Lower lobe of right lung (tissue), 2 donors: ENCODE measurements around the gene ECHDC3. TPM values are rescaled to one million over a fixed set of nuclear protein-coding genes. Genes with fewer than 3 reads are reported as not detected.

Experiments used
- ATAC-seq, 2 donors: fragments of 200-7000 bp; cut with Tn5 transposase; one replicate each; pipeline ENCODE4 v1.9.1; 2020 to 2022; ENCODE audit warnings: mild to moderate bottlenecking in 2 of 2, moderate library complexity in 2 of 2
- DNase-seq: peaks from one replicate; pipeline ENCODE4 v3.0.0-alpha.2; 2020
- H3K27ac ChIP-seq: fragments of 200-600 bp; one replicate; pipeline ENCODE4 v1.8.0; 2022
- H3K27me3 ChIP-seq: fragments of 200-600 bp; one replicate; pipeline ENCODE4 v1.8.0; 2022; ENCODE audit warnings: low read depth
- H3K36me3 ChIP-seq: fragments of 200-600 bp; one replicate; pipeline ENCODE4 v1.8.0; 2022; ENCODE audit warnings: mild to moderate bottlenecking
- H3K4me1 ChIP-seq: fragments of 200-600 bp; one replicate; pipeline ENCODE4 v1.8.0; 2022
- H3K4me3 ChIP-seq: fragments of 200-600 bp; one replicate; pipeline ENCODE4 v1.8.0; 2022; ENCODE audit warnings: mild to moderate bottlenecking
- H3K9me3 ChIP-seq: fragments of 200-600 bp; one replicate; pipeline ENCODE4 v1.8.0; 2022
- intact Hi-C: fragments of 100-400 bp; cut with DNase I; formaldehyde crosslinking; loops from one replicate; pipeline ENCODE4 v1.11.0; 2022
- total RNA-seq: library from RNA; stranded (reverse); fragmentation: NEBNext Ultra II Directional; extraction: Animal tissue kit (Norgen Biotek cat#: 25700); gene quantifications from one replicate; pipeline ENCODE4 v1.2.1, GENCODE V29; 2021
- TF ChIP-seq, protein P1 (sequence below): fragments of 200-600 bp; IDR thresholded peaks from one replicate; pipeline ENCODE4 v1.8.0; 2022; ENCODE audit warnings: antibody characterized with exemption, mild to moderate bottlenecking
- donor health status: DM: no; HTN: yes; CAD: no; lungs with severe emphysema.

The ECHDC3 gene
- total RNA-seq, 1 donor from 2014 or later: 29.5 TPM

DNA sequence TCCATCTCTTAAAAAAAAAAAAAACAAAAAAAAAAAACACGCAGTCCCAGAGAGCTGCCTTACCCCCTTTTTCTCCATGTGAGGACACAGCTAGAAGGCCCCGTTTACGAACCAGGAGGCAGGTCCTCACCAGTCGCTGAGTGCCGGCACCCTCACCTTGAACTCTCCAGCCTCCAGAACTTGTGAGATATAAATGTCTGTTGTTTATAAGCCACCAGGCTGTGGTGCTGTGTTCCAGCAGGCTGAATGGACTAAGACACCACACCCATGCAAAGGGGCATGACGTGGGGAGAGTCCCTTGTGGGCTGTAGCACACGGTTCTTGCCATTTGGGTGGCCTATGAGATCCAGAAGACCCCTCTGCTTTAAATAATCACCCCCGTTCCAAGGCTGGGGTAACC, 17.2 kb downstream of the ECHDC3 start:
- DNase-seq (no peak), ATAC-seq (no peak)
- intact Hi-C loops: no loop called here
- Histone ChIP-seq H3K27ac (no peak overlapping the region), H3K4me3 (no peak overlapping the region), H3K4me1 (peaks cover 20% of the 10 kb centered on the region), H3K27me3 (no peaks in the 10 kb centered on the region), H3K9me3 (no peaks in the 10 kb centered on the region), H3K36me3 (peaks cover 66% of the 10 kb centered on the region)
- TF ChIP-seq, protein P1, sequence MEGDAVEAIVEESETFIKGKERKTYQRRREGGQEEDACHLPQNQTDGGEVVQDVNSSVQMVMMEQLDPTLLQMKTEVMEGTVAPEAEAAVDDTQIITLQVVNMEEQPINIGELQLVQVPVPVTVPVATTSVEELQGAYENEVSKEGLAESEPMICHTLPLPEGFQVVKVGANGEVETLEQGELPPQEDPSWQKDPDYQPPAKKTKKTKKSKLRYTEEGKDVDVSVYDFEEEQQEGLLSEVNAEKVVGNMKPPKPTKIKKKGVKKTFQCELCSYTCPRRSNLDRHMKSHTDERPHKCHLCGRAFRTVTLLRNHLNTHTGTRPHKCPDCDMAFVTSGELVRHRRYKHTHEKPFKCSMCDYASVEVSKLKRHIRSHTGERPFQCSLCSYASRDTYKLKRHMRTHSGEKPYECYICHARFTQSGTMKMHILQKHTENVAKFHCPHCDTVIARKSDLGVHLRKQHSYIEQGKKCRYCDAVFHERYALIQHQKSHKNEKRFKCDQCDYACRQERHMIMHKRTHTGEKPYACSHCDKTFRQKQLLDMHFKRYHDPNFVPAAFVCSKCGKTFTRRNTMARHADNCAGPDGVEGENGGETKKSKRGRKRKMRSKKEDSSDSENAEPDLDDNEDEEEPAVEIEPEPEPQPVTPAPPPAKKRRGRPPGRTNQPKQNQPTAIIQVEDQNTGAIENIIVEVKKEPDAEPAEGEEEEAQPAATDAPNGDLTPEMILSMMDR: no peak

DNA sequence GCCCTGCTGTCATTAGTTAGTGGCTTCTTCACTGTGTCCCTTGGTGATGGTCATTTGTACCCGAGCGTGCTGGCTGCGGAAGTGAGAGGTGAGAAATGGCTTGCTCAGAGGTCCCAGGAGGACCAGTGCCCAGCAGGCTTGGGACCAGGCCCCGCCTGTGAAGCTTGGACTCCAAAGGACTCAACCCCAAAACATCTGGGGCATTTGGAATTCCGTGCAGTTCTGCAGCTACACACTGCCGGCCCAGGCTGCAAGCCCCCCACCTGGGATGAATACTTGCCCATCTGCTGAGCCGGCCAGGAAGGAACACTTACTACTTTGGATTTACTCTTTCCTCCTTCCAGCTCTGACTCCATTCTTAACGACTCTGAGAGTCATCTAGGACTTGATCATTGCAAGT, 18.0 kb downstream of the ECHDC3 start:
- Histone ChIP-seq H3K9me3 (no peaks in the 10 kb centered on the region), H3K36me3 (peaks cover 64% of the 10 kb centered on the region), H3K4me3 (no peak overlapping the region), H3K27ac (no peak overlapping the region), H3K27me3 (no peaks in the 10 kb centered on the region), H3K4me1 (peaks cover 20% of the 10 kb centered on the region)
- no peak for DNase-seq
- intact Hi-C loops: no loop called here
- ATAC-seq: no peak
- TF ChIP-seq, protein P1: no peak

DNA sequence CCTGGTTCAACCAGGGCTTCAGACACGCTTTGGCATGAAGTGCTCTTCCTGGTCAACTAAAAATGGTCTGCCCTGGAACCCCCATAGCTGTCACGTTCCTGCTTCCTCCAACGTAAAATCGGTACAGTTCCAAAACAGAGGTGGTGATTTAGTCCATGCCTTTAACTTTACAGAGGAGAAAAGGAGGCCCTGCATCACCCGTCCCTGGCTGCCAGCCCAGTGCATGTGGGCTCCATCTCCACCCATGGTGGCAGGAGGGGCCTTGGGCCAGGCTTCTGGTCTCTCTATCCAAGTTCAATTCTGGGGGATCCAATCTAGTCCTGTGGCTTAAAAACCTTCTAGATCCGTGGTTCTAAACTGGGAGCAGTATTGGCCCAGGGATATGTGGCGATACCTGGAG, 18.7 kb downstream of the ECHDC3 start:
- intact Hi-C loops: no loop called here
- no peak for ATAC-seq
- TF ChIP-seq, protein P1: no peak
- Histone ChIP-seq H3K27me3 (no peaks in the 10 kb centered on the region), H3K36me3 (peaks cover 60% of the 10 kb centered on the region), H3K27ac (no peak overlapping the region), H3K4me1 (peaks cover 20% of the 10 kb centered on the region), H3K9me3 (no peaks in the 10 kb centered on the region), H3K4me3 (no peak overlapping the region)
- DNase-seq: no peak

DNA sequence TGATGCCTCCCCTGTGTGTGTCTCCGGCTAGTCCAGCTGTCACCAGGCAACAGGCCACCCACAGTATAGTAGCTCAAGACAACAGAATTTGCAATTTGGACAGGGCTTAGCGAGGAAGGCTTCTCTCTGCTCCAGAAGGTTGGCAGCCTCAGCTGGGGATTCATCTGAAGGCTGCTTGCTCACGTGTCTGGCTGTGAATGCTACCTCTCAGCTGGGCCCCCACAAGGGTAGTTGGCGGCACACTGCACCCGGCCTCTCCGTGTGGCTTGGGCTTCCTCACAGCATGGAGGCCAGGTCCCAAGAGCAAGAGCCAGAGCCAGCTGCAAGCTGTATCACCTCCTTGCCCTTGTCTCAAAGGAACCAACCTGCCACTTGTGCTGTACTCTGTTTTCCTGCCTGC, 19.2 kb downstream of the ECHDC3 start:
- TF ChIP-seq, protein P1: no peak
- Histone ChIP-seq H3K4me1 (peaks cover 20% of the 10 kb centered on the region), H3K9me3 (no peaks in the 10 kb centered on the region)

DNA sequence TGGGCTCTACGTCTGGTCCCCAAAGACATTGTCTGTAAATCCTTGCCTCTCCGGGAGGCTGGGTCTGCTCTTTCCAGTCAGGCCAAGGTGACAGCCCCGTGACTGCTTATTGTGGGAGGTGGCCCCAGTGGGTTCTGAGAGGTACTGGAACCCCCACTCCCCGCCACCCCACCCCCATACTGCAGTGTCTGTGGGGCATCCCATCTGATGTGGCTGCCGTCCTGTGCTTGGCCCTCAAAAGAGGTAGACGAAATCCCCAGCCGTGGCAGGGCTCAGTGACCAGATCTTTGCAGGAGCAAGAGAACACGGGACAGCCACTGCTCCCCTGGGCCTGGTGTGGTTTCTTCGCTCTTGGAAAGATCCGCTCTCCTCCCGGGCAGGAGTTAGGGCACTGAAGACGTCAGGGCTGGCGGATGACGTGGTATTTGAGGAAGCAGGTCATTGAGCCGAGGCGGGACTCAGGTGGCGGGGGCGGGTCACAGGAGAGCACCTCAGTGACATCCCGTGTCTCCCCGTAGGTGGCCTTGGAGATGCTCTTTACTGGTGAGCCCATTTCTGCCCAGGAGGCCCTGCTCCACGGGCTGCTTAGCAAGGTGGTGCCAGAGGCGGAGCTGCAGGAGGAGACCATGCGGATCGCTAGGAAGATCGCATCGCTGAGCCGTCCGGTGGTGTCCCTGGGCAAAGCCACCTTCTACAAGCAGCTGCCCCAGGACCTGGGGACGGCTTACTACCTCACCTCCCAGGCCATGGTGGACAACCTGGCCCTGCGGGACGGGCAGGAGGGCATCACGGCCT, 20.7 kb downstream of the ECHDC3 start:
- Histone ChIP-seq H3K4me1 (peaks cover 7% of the 10 kb centered on the region), H3K27ac (no peak overlapping the region), H3K27me3 (no peaks in the 10 kb centered on the region), H3K4me3 (no peak overlapping the region), H3K36me3 (peaks cover 50% of the 10 kb centered on the region), H3K9me3 (no peaks in the 10 kb centered on the region)
- TF ChIP-seq, protein P1: no peak
- ATAC-seq (no peak), DNase-seq (no peak)
- intact Hi-C loops: no loop called here

More for the DNA sequence above, 19.2 kb downstream of the ECHDC3 start:
- Histone ChIP-seq H3K4me3 (no peak overlapping the region), H3K36me3 (peaks cover 54% of the 10 kb centered on the region), H3K27me3 (no peaks in the 10 kb centered on the region), H3K27ac (no peak overlapping the region)
- ATAC-seq (no peak), DNase-seq (no peak)
- intact Hi-C loops: no loop called here
